Bronchial epithelial cell (primary cell): ENCODE data around the gene DUS2. TPM values are rescaled to one million over a fixed set of nuclear protein-coding genes. Genes with fewer than 3 reads are reported as not detected.

Experiments
- DNase-seq: peaks from one replicate; pipeline ENCODE4 v3.0.0-alpha.2; 2010; ENCODE audit warnings: low read depth
- FAIRE-seq: peaks from 2 replicates; lab custom pipeline; 2011; peaks lifted over from hg19 to GRCh38; lab: Jason Lieb, UNC
- H3K27me3 ChIP-seq: 2 replicates; pipeline ENCODE4 v1.5.1; 2011; ENCODE audit warnings: low read length; ENCODE audit not compliant: control insufficient read depth, insufficient read depth
- H3K36me3 ChIP-seq: 2 replicates; pipeline ENCODE4 v1.5.1; 2011; ENCODE audit warnings: low read length; ENCODE audit not compliant: control insufficient read depth, insufficient read depth
- H3K4me3 ChIP-seq: 2 replicates; pipeline ENCODE4 v1.5.1; 2011; ENCODE audit warnings: mild to moderate bottlenecking, low read depth, low read length, control low read depth
- total RNA-seq: library from RNA; depleted of rRNA; stranded (reverse); fragments of >200 nt; gene quantifications from 2 replicates; pipeline ENCODE4 v1.2.1, GENCODE V29; 2014
- TF ChIP-seq, protein P1 (sequence below): IDR thresholded peaks from 2 replicates; pipeline ENCODE4 v1.5.1; 2011; ENCODE audit warnings: mild to moderate bottlenecking, moderate library complexity, low read length, control low read depth, inconsistent platforms; ENCODE audit not compliant: insufficient read depth, severe bottlenecking

Gene DUS2
- total RNA-seq, 1 donor from 2014 or later: 23.7 TPM

DNA sequence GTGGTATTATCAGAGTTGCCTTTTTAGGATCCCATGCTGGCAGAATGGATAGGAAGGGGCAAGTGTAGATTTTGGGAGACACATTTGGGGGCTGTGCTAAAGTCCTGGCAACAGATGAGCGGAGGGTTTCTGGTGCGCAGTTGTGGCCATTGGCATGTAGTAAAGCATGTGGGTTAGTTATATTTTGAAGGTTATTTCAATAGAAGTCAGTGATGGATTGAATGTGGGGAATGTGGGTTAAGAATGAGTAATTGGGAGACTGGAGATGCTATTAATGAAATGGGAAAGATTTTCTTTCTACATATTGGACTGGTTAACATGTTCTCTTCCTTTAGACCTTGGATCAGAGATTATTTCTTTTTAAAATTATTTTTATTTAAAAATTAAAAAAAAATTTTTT is 10.0 kb downstream of the DUS2 start:
- TF ChIP-seq, protein P1, sequence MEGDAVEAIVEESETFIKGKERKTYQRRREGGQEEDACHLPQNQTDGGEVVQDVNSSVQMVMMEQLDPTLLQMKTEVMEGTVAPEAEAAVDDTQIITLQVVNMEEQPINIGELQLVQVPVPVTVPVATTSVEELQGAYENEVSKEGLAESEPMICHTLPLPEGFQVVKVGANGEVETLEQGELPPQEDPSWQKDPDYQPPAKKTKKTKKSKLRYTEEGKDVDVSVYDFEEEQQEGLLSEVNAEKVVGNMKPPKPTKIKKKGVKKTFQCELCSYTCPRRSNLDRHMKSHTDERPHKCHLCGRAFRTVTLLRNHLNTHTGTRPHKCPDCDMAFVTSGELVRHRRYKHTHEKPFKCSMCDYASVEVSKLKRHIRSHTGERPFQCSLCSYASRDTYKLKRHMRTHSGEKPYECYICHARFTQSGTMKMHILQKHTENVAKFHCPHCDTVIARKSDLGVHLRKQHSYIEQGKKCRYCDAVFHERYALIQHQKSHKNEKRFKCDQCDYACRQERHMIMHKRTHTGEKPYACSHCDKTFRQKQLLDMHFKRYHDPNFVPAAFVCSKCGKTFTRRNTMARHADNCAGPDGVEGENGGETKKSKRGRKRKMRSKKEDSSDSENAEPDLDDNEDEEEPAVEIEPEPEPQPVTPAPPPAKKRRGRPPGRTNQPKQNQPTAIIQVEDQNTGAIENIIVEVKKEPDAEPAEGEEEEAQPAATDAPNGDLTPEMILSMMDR: no peak
- H3K4me3 ChIP-seq: no peak overlapping the region
- DNase-seq (no peak), FAIRE-seq (no peak)
- no peaks in the 10 kb centered on the region for H3K27me3 ChIP-seq
- no peaks in the 10 kb centered on the region for H3K36me3 ChIP-seq

DNA sequence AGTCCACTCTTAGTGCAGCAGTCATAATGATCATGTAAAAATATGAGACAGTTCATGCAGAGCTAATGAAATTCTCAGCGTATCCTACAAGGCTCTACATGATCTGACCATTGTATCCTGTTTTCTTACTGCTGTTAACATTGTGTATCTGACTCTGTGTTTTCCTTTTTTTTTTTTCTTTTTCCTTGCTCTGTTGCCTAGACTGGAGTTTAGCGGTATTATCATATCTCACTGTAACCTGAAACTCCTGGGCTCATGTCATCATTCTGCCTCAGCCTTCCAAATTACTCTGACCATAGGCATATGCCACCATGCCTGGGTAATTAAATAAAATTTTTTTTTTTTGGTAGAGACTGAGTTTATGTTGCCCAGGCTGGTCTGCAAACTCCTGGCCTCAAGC is 12.1 kb downstream of the DUS2 start:
- no peaks in the 10 kb centered on the region for H3K27me3 ChIP-seq
- TF ChIP-seq, protein P1: no peak
- no peak for DNase-seq
- H3K4me3 ChIP-seq: no peak overlapping the region
- FAIRE-seq: no peak
- peaks cover 2% of the 10 kb centered on the region for H3K36me3 ChIP-seq

DNA sequence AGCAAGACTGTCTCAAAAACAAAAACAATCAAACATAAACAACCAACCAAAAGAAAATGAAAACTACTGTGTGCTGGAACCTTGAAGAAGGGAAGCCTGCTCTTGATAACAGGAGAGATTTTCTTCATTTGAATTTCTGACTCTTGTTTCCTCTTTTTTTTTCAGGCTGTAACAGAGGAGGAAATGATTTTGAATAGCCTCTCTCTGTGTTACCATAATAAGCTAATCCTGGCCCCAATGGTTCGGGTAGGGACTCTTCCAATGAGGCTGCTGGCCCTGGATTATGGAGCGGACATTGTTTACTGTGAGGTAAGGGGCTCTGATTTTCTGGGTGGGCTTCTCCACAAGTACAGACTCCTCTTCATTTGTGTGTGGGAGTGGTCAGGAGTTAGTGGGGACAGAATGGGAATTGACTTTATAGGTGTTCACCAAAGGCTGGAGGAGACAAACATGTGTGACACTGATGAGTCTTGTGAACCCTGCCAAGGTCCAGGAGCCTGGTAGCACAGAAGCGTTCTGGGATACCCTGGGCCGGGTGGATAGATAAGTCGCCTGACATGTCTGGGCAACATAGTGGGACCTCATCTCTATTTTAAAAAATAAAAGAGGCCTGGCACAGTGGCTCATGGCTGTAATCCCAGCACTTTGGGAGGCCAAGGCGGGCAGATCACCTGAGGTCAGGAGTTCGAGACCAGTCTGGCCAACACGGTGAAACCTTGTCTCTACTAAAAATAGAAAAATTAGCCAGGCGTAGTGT is 14.9 kb downstream of the DUS2 start:
- Histone ChIP-seq H3K4me3 (no peak overlapping the region), H3K27me3 (no peaks in the 10 kb centered on the region), H3K36me3 (peaks cover 2% of the 10 kb centered on the region)
- TF ChIP-seq, protein P1: no peak
- DNase-seq (no peak), FAIRE-seq (no peak)

DNA sequence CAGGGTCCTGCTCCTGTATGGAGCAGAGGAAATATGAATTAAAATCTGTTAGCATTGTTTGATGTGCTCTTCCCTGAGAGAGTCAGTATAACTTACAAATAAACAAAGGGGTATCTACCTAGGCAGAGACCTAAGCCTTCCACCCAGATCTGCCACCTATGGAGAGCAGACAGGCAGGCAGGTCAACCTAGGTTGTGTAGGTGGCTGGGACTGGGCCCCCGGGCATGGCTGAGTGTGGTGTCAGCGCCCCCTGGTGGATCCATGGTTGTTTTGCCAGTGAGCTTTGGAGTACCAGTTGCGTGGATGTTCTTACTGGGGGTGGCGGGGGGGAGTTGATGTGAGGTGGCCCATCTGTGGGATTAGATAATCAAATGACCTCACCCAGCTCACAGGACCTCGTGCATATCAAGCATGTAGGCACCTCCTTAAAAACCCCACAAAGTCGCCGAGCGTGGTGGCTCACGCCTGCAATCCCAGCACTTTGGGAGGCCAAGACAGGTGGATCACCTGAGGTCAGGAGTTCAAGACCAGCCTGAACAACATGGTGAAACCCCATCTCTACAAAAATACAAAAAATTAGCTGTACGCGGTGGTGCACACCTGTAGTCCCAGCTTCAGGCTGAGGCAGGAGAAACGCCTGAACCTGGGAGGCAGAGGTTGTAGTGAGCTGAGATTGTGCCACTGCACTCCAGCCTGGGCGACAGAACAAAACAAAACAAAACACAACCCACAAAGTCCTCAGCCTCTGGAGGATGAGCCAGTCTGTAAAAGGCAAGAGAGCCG is 17.6 kb downstream of the DUS2 start:
- TF ChIP-seq, protein P1: peak; percentile 88
- H3K4me3 ChIP-seq: no peak overlapping the region
- peaks cover 2% of the 10 kb centered on the region for H3K36me3 ChIP-seq
- FAIRE-seq (no peak), DNase-seq (peak; percentile 58)
- no peaks in the 10 kb centered on the region for H3K27me3 ChIP-seq

DNA sequence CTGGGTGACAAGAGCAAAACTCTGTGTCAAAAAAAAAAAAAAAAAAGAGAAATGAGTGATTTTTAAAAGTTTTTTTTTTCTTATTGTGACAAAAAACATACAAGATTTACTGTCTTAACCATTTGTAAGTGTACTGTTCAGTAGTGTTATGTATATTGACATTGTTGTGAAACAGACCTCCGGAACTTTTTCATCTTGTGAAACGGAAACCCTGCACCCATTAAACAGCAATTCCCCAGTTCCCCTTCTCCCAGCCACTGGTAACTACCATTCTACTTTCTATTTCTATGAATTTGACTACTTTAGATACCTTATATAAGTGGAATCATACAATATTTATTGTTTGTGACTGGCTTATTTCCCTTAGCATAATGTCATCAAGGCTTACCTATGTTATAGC is 18.7 kb downstream of the DUS2 start:
- no peak overlapping the region for H3K4me3 ChIP-seq
- DNase-seq (no peak), FAIRE-seq (no peak)
- no peaks in the 10 kb centered on the region for H3K27me3 ChIP-seq
- peaks cover 2% of the 10 kb centered on the region for H3K36me3 ChIP-seq
- TF ChIP-seq, protein P1: no peak
